Heart left ventricle (tissue), 16 donors: ENCODE data around the gene SNX15. TPM values are rescaled to one million over a fixed set of nuclear protein-coding genes. Genes with fewer than 3 reads are reported as not detected.

Source experiments
- ATAC-seq, 4 donors: fragments of 200-7000 bp; cut with Tn5 transposase; one replicate each; pipeline ENCODE4 v1.9.1; 2020 to 2022; ENCODE audit warnings: moderate library complexity in 4 of 4, mild to moderate bottlenecking in 3 of 4, moderate number of reproducible peaks in 1 of 4
- DNase-seq, 5 donors: peaks; one replicate each; pipeline ENCODE4 v3.0.0-alpha.2; 2020
- H3K27ac ChIP-seq, 12 donors: fragments of 200-600 bp; sonication (generic) in 4 of 12; one replicate each; pipeline versions ENCODE4 v1.5.0 to v1.8.0; 2016 to 2022; ENCODE audit warnings: mild to moderate bottlenecking in 2 of 12
- H3K27me3 ChIP-seq, 9 donors: fragments of 200-600 bp; sonication (generic) in 2 of 9; one replicate each; pipeline versions ENCODE4 v1.5.1 to v1.8.0; 2016 to 2022; ENCODE audit warnings: mild to moderate bottlenecking in 3 of 9
- H3K36me3 ChIP-seq, 9 donors: fragments of 200-600 bp; sonication (generic) in 2 of 9; one replicate each; pipeline versions ENCODE4 v1.5.0 to v1.8.0; 2018 to 2022; ENCODE audit warnings: mild to moderate bottlenecking in 2 of 9
- H3K4me1 ChIP-seq, 12 donors: fragments of 200-600 bp; sonication (generic) in 4 of 12; one replicate each; pipeline versions ENCODE4 v1.5.0 to v1.8.0; 2016 to 2022; ENCODE audit warnings: mild to moderate bottlenecking in 3 of 12
- H3K4me3 ChIP-seq, 12 donors: fragments of 200-600 bp; sonication (generic) in 4 of 12; one replicate each; pipeline versions ENCODE4 v1.5.0 to v1.8.0; 2017 to 2022; ENCODE audit warnings: mild to moderate bottlenecking in 9 of 12, moderate library complexity in 4 of 12
- H3K9me3 ChIP-seq, 12 donors: fragments of 200-600 bp; sonication (generic) in 4 of 12; one replicate each; pipeline versions ENCODE4 v1.5.0 to v1.8.0; 2016 to 2022; ENCODE audit warnings: mild to moderate bottlenecking in 1 of 12
- POLR2A ChIP-seq, 2 donors: fragments of 450-650 bp; IDR thresholded peaks; one replicate each; pipeline ENCODE4 v1.6.1; 2017; ENCODE audit warnings: antibody characterized with exemption in 2 of 2, mild to moderate bottlenecking in 2 of 2, moderate library complexity in 2 of 2
- WGBS, 4 donors: extraction: QIAGEN DNeasy Blood & Tissue Kit in 2 of 4; methylation state at CpG; one replicate each; pipeline versions ENCODE4 v1.1.5 to v1.1.7; 2013 to 2018; 5-methylcytosine and 5-hydroxymethylcytosine counted together
- intact Hi-C, 10 donors: fragments of 100-400 bp; cut with DNase I; formaldehyde crosslinking; loops; one replicate each; pipeline versions ENCODE4 v1.11.1 to v1.14.2; 2022
- polyA plus RNA-seq, 2 donors: library from polyadenylated mRNA; stranded (reverse); fragments of 200-250 nt; gene quantifications; one replicate each; pipeline ENCODE4 v1.2.3, GENCODE V29; 2013
- total RNA-seq, 9 donors: library from RNA; depleted of rRNA in 2 of 9; stranded (reverse); fragments of >200 nt in 2 of 9; fragmentation: NEBNext Ultra II Directional in 3 of 9; extraction: Animal tissue kit (Norgen Biotek cat#: 25700) in 3 of 9; gene quantifications; one replicate each; pipeline versions ENCODE4 v1.1.0 to v1.2.4, GENCODE V29; 2016 to 2023
- TF ChIP-seq, protein P1 (sequence below), 12 donors: fragments of 200-600 bp; sonication (generic) in 4 of 12; IDR thresholded peaks; one replicate each; pipeline versions ENCODE4 v1.5.0 to v1.8.0; 2018 to 2022; ENCODE audit warnings: antibody characterized with exemption in 12 of 12, mild to moderate bottlenecking in 5 of 12
- donor health status: ischemic (EF 13 %, LVEDD 7.1; RV severe dilation, severe dysfunction).
- donor health status: healthy with polysubstance abuse.
- donor health status: DM: no; HTN: yes; CAD: no.
- donor health status: DM: no; HTN: no; CAD: no.
- donor health status: ischemic (EF 25% LVEDD 6.9; RV normal size, moderate dysfunction).
- donor health status: ischemic (EF 25% LVEDD 5.7; RV mildly dilated, moderate dysfunction).
- donor health status: healthy.
- donor health status: DM: yes; HTN: yes; CAD: no.
- donor health status: ischemic (EF 35%, LVEDD 5.7; RV mildly dilated, moderate dysfunction).
- donor health status: nonischemic (EF 11% LVEDD 7.7; RV severe dilation, severe dysfunction).
- donor health status: DM: yes; HTN: yes; CAD: no.
- donor health status: PGD.
- donor health status: ischemic (EF 29% LVEDD 5.4; RV normal size, mild dysfunction).
- donor health status: nonischemic (EF 23%, LVEDD 6.1; RV moderate dilation, normal function).

SNX15 gene
- total and polyA plus RNA-seq, 11 donors: 12.7 to 33.0 (median 17.9) TPM

DNA sequence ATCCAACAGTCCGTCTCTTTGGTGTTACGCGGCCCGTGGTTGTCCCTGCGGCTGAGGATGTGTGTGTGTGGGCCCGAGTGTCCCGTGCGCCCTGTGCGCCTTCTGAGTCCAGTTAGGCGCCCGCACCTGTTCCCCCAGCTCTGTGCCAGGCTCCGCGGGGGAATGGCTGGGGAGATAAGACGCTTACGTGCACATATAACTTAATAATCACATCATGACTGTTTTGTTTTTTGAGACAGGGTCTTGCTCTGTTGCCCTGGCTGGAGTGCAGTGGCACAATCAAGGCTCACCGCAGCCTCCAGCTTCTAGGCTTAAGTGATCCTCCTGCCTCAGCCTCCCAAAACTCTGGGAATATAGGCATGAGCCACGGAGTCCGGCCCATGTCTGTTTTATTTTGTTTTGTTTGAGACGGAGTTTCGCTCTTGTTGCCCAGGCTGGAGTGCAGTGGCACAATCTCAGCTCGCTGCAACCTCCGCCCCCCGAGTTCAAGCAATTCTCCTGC is 12.5 kb upstream of the SNX15 start:
- TF ChIP-seq POLR2A (IDR thresholded peaks at IDR 0.05): no peak
- TF ChIP-seq, protein P1, sequence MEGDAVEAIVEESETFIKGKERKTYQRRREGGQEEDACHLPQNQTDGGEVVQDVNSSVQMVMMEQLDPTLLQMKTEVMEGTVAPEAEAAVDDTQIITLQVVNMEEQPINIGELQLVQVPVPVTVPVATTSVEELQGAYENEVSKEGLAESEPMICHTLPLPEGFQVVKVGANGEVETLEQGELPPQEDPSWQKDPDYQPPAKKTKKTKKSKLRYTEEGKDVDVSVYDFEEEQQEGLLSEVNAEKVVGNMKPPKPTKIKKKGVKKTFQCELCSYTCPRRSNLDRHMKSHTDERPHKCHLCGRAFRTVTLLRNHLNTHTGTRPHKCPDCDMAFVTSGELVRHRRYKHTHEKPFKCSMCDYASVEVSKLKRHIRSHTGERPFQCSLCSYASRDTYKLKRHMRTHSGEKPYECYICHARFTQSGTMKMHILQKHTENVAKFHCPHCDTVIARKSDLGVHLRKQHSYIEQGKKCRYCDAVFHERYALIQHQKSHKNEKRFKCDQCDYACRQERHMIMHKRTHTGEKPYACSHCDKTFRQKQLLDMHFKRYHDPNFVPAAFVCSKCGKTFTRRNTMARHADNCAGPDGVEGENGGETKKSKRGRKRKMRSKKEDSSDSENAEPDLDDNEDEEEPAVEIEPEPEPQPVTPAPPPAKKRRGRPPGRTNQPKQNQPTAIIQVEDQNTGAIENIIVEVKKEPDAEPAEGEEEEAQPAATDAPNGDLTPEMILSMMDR (IDR thresholded peaks at IDR 0.05): no peak
- Histone ChIP-seq H3K27ac (peak overlapping the region; percentile 92 to 100 (median 99)), H3K4me1 (peaks cover 0 to 30% (median 14%) of the 10 kb centered on the region in 12 donors), H3K4me3 (peak overlapping the region; percentile 61 to 89 (median 80)), H3K27me3 (no peaks in the 10 kb centered on the region), H3K36me3 (peaks cover 0 to 22% (median 14%) of the 10 kb centered on the region in 9 donors), H3K9me3 (no peaks in the 10 kb centered on the region)
- 30 to 92% (median 36%) methylated on average over 8 to 23 of the region's 23 CpGs for WGBS, 4 donors
- DNase-seq: no peak
- intact Hi-C loops: loop anchor here (1.0 to 10.0 kb wide), 17 partner anchors 13 to 648 kb away; partner anchors contain the start of genes CDC42BPG (in 5 of the 10), PPP2R5B (in 5 of the 10), ZNHIT2 (in 5 of the 10) and CDCA5 (in 4 of the 10)
- no peak for ATAC-seq

DNA sequence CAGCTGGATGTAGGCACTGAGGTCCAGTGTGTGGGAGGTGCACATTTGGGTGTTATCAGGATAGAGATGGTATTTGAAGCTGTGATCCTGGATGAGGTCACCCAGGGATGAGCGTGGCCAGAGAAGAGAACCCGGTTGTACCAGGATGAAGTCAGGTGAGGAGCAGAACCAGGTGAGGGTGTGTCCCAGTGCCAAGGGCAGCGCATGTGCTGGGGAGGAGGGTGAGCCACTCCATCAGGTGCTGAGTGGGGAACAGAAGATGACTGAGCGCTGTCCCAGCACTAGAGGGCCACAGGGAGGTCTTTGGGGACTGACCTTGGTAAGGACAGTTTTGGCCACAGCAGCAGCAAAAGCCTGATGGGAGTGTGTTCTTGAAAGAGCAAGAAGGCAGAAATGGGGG is 10.5 kb upstream of the SNX15 start:
- Histone ChIP-seq H3K9me3 (no peaks in the 10 kb centered on the region), H3K4me1 (peaks cover 0 to 30% (median 14%) of the 10 kb centered on the region in 12 donors), H3K4me3 (no peak overlapping the region), H3K27me3 (no peaks in the 10 kb centered on the region), H3K36me3 (peaks cover 0 to 41% (median 33%) of the 10 kb centered on the region in 9 donors), H3K27ac (no peak overlapping the region)
- TF ChIP-seq, protein P1 (IDR thresholded peaks at IDR 0.05): no peak
- no peak for TF ChIP-seq POLR2A (IDR thresholded peaks at IDR 0.05)
- no peak for ATAC-seq
- no peak for DNase-seq
- intact Hi-C loops: loop anchor here in 9 of 10 donors (2.0 to 10.0 kb wide), 7 partner anchors 68 to 646 kb away; partner anchors contain the start of genes CDC42BPG (in 6 of the 9), PPP2R5B (in 3 of the 9), CDCA5 (in 2 of the 9) and TM7SF2 (in 2 of the 9)
- 79 to 86% (median 85%) methylated on average over 4 of the region's 4 CpGs for WGBS, 4 donors

DNA sequence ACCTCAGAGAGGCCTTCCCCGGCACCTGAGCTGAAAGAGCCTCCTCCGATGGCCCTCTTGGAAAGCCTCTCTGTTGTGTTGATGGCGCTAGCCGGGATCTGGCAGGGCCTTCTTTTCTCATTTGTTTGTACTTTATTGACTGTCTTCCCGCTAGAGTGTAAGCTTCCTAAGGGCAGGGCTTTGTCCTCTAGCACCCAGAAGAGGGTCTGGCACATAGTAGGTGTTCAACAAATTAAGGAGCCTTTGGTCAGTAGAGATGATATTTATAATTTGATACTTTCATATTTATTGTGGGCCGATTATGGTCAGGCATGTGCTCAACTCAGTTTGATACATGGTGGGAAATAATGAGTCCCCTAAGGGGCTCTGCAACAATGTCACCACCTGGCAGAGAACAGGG is 9.3 kb upstream of the SNX15 start:
- ATAC-seq: no peak
- peaks cover 0 to 48% (median 43%) of the 10 kb centered on the region in 9 donors for H3K36me3 ChIP-seq
- no peak for DNase-seq
- WGBS, 4 donors: 94 to 98% (median 97%) methylated on average over 6 of the region's 6 CpGs
- TF ChIP-seq, protein P1 (IDR thresholded peaks at IDR 0.05): no peak
- TF ChIP-seq POLR2A (IDR thresholded peaks at IDR 0.05): no peak
- no peak overlapping the region for H3K4me3 ChIP-seq
- H3K27me3 ChIP-seq: no peaks in the 10 kb centered on the region
- no peak overlapping the region for H3K27ac ChIP-seq
- peaks cover 0 to 28% (median 14%) of the 10 kb centered on the region in 12 donors for H3K4me1 ChIP-seq
- intact Hi-C loops: loop anchor here in 9 of 10 donors (2.0 to 10.0 kb wide), 7 partner anchors 67 to 644 kb away; partner anchors contain the start of genes CDC42BPG (in 6 of the 9), PPP2R5B (in 3 of the 9), CDCA5 (in 2 of the 9) and TM7SF2 (in 2 of the 9)
- no peaks in the 10 kb centered on the region for H3K9me3 ChIP-seq

DNA sequence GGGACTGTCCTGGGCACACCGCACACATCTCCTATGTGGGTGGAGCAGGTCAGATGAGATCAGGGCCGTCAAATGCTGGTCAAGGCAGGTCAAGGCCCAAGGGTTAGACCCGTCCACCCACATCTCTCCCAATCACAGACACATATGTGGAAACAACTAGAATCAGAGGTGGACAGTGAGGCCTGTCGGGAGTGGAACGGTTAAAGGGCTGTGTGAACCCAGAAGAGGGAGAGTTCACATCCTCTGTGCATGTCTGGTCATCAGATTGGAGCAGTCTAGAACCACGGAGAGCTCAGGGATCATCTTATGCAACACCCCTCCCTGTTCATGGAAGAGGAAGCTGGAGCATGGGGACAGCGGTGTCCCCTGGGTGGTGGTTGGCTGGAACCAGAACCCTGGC is 7.4 kb upstream of the SNX15 start:
- Histone ChIP-seq H3K27me3 (no peaks in the 10 kb centered on the region), H3K4me3 (no peak overlapping the region), H3K4me1 (peaks cover 0 to 16% (median 9%) of the 10 kb centered on the region in 12 donors), H3K27ac (no peak overlapping the region), H3K36me3 (peaks cover 0 to 48% (median 43%) of the 10 kb centered on the region in 9 donors), H3K9me3 (no peaks in the 10 kb centered on the region)
- TF ChIP-seq, protein P1 (IDR thresholded peaks at IDR 0.05): no peak
- no peak for TF ChIP-seq POLR2A (IDR thresholded peaks at IDR 0.05)
- intact Hi-C loops: loop anchor here in 9 of 10 donors (5.0 to 10.0 kb wide), 6 partner anchors 65 to 642 kb away; partner anchors contain the start of genes CDC42BPG (in 5 of the 9), PPP2R5B (in 3 of the 9), CDCA5 (in 2 of the 9) and TM7SF2 (in 2 of the 9)
- 86 to 93% (median 87%) methylated on average over 6 to 7 of the region's 7 CpGs for WGBS, 4 donors
- DNase-seq (no peak), ATAC-seq (no peak)
